Neural crest cell (in vitro differentiated cells): ENCODE results near the gene CC2D2B. TPM values are rescaled to one million over a fixed set of nuclear protein-coding genes. Genes with fewer than 3 reads are reported as not detected.
"Not testable (repeated sequence)": the region's sequence is repeated elsewhere in the genome, so short reads cannot be mapped to it uniquely, and the experiment has no call there.

ENCODE experiments used
- DNase-seq: peaks from one replicate; pipeline ENCODE4 v3.0.0; 2021; ENCODE audit warnings: low read depth, mixed read lengths, low spot score
- H3K27ac Mint-ChIP-seq: one replicate; pipeline ENCODE4 v1.8.0; 2021; ENCODE audit warnings: mild to moderate bottlenecking, mixed read lengths; ENCODE audit not compliant: unreplicated experiment
- H3K27me3 Mint-ChIP-seq: 2 replicates; pipeline ENCODE4 v1.8.0; 2021; ENCODE audit warnings: low read depth, mild to moderate bottlenecking, mixed read lengths
- H3K36me3 Mint-ChIP-seq: 2 replicates; pipeline ENCODE4 v1.8.0; 2021; ENCODE audit warnings: low read depth, mild to moderate bottlenecking, mixed read lengths
- H3K4me1 Mint-ChIP-seq: 2 replicates; pipeline ENCODE4 v1.8.0; 2021; ENCODE audit warnings: mixed read lengths
- H3K4me3 Mint-ChIP-seq: one replicate; pipeline ENCODE4 v1.8.0; 2021; ENCODE audit warnings: mild to moderate bottlenecking, mixed read lengths
- H3K9me3 Mint-ChIP-seq: 2 replicates; pipeline ENCODE4 v1.8.0; 2021; ENCODE audit warnings: mixed read lengths
- total RNA-seq: library from RNA; stranded (reverse); gene quantifications from 2 replicates; pipeline ENCODE4 v1.2.1, GENCODE V29; 2021
- TF ChIP-seq, protein P1 (sequence below): fragments of 200-600 bp; sonication (generic); conservative IDR thresholded peaks from 2 replicates; pipeline ENCODE4 v1.5.0; 2021; ENCODE audit warnings: antibody characterized with exemption, mild to moderate bottlenecking

CC2D2B gene
- total RNA-seq, 1 donor from 2014 or later = 0.47 TPM

DNA sequence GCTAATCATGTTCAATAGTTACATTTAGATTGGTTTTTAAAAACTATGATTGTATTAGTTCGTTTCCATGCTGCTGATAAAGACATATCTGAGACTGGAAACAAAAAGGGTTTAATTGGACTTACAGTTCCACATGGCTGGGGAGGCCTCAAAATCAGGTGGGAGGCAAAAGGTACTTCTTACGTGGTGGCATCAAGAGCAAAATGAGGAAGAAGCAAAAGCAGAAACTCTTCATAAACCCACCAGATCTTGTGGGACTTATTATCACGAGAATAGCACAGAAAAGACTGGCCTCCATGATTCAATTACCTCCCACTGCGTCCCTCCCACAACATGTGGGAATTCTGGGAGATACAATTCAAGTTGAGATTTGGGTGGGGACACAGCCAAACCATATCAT is 34.1 kb upstream of the CC2D2B start:
- H3K27ac Mint-ChIP-seq = no peak overlapping the region
- no peak for DNase-seq
- peaks cover 6% of the 10 kb centered on the region for H3K9me3 Mint-ChIP-seq
- H3K4me1 Mint-ChIP-seq = no peaks in the 10 kb centered on the region
- TF ChIP-seq, protein P1, sequence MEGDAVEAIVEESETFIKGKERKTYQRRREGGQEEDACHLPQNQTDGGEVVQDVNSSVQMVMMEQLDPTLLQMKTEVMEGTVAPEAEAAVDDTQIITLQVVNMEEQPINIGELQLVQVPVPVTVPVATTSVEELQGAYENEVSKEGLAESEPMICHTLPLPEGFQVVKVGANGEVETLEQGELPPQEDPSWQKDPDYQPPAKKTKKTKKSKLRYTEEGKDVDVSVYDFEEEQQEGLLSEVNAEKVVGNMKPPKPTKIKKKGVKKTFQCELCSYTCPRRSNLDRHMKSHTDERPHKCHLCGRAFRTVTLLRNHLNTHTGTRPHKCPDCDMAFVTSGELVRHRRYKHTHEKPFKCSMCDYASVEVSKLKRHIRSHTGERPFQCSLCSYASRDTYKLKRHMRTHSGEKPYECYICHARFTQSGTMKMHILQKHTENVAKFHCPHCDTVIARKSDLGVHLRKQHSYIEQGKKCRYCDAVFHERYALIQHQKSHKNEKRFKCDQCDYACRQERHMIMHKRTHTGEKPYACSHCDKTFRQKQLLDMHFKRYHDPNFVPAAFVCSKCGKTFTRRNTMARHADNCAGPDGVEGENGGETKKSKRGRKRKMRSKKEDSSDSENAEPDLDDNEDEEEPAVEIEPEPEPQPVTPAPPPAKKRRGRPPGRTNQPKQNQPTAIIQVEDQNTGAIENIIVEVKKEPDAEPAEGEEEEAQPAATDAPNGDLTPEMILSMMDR = no peak
- peaks cover 47% of the 10 kb centered on the region for H3K36me3 Mint-ChIP-seq
- H3K27me3 Mint-ChIP-seq = no peaks in the 10 kb centered on the region
- no peak overlapping the region for H3K4me3 Mint-ChIP-seq

DNA sequence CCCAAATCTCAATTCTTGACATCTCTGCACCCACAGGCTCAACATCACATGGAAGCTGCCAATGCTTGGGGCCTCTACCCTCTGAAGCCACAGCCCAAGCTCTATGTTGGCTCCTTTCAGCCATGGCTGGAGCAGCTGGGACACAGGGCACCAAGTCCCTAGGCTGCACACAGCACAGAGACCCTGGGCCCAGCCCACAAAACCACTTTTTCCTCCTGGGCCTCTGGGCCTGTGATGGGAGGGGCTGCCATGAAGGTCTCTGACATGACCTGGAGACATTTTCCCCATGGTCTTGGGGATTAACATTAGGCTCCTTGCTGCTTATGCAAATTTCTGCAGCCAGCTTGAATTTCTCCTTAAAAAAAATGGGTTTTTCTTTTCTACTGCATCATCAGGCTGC is 33.0 kb upstream of the CC2D2B start:
- H3K4me3 Mint-ChIP-seq, H3K9me3 Mint-ChIP-seq, H3K27me3 Mint-ChIP-seq, H3K27ac Mint-ChIP-seq, DNase-seq, H3K4me1 Mint-ChIP-seq: not testable (repeated sequence)
- peaks cover 48% of the 10 kb centered on the region for H3K36me3 Mint-ChIP-seq

DNA sequence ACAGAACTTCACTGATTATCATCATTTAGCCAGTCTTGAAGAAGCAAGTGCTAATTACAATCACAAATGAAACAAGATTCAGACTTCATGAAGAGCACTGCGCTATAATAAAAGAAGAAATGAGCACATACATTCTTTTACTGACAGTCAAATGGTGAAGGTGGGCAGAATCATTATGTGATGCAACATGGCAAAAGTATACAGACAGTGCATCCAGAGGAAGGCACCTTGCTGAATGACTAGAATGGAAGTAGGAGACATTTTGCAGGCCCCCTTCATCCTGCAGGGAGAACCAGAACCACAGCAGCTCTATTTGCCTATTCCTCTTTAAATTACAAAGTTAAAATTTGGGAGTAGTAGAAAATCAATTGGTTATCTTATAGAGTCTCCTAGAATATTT is 31.0 kb upstream of the CC2D2B start:
- Mint-ChIP-seq H3K4me3 (no peak overlapping the region), H3K27me3 (no peaks in the 10 kb centered on the region), H3K4me1 (no peaks in the 10 kb centered on the region), H3K36me3 (peaks cover 55% of the 10 kb centered on the region), H3K9me3 (peaks cover 8% of the 10 kb centered on the region), H3K27ac (no peak overlapping the region)
- DNase-seq = no peak
- TF ChIP-seq, protein P1 = no peak

DNA sequence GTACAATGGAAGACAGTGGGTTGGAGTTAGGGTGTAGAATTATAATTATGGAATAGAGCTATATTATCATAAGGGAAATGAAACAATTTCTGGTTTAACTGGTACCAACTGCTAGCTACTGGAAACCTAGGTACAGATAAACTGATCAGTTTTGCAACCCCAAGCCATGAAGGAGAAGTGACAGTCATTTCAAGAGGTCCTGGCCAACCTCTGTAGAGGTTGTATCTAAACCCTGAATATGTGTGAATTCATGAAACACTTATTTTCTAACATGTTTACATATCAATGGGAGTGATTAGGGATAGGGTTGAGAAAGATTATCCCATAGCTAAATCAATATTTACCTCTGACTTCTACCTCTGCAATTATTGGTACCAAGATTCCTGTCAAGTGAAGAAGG is 29.9 kb upstream of the CC2D2B start:
- no peak overlapping the region for H3K27ac Mint-ChIP-seq
- peaks cover 8% of the 10 kb centered on the region for H3K9me3 Mint-ChIP-seq
- no peak overlapping the region for H3K4me3 Mint-ChIP-seq
- TF ChIP-seq, protein P1 = no peak
- H3K4me1 Mint-ChIP-seq = no peaks in the 10 kb centered on the region
- no peak for DNase-seq
- H3K36me3 Mint-ChIP-seq = peaks cover 50% of the 10 kb centered on the region
- H3K27me3 Mint-ChIP-seq = no peaks in the 10 kb centered on the region

DNA sequence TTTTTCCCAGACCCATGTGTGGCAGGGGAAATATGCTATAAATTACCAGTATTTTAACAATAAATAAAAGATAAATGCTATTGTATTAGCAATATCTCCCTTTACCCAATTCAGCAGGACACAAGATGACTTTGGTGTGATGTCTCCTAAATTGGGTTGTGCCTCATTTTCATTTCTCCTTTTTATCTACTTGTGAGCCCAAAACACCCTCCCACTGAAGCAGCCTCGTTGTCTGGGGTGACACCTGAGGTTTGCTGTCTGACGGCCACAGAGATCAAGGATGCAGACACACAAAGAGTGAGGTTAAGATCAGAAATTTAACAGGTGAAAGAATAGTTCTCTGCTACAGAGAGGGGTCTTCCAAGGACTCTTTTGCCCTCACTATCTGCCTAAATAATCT is 27.1 kb upstream of the CC2D2B start:
- Mint-ChIP-seq H3K27ac (no peak overlapping the region), H3K4me1 (no peaks in the 10 kb centered on the region), H3K36me3 (peaks cover 22% of the 10 kb centered on the region), H3K9me3 (peaks cover 3% of the 10 kb centered on the region), H3K27me3 (no peaks in the 10 kb centered on the region), H3K4me3 (no peak overlapping the region)
- TF ChIP-seq, protein P1 = no peak
- no peak for DNase-seq

DNA sequence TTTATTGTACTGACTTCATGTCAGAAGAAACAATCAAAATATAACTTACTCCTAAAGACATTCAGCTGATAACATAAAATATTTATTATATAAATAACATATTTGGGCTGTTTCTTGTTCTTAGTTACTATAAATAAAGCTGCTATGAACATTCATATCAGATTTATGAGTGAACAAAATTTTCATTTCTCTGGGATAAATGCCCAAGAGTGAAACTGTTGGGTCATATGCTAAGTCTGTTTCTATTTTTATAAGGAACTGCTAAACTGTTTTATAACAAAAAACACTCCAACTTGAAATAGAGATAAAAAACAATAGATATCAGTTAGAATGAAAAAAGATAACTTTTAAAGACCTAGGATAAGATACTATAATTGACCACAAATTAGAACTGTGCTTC is 26.5 kb upstream of the CC2D2B start:
- Mint-ChIP-seq H3K27me3 (no peaks in the 10 kb centered on the region), H3K36me3 (peaks cover 17% of the 10 kb centered on the region), H3K27ac (no peak overlapping the region), H3K4me1 (no peaks in the 10 kb centered on the region), H3K4me3 (no peak overlapping the region), H3K9me3 (peaks cover 3% of the 10 kb centered on the region)
- TF ChIP-seq, protein P1 = no peak
- no peak for DNase-seq
